ENCODE data around the gene ATP2B1.

The ATP2B1 gene

DNA sequence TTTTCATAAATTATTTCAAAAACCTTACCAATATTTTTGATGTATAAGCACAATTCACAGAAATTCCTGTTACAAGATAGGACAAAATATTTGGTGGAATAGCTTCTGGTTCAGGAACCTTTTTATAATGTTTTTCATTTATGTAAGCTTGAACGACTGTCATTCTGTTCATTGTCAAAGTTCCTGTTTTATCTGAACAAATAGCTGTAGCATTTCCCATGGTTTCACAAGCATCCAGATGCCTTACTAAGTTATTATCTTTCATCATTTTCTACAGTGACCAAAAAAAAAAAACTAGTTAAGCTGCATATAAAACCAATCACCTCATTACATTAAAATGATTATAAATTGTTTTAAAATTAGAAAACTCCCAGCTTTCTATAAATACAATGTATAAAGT, 87.1 kb downstream of the ATP2B1 start:
- Histone ChIP-seq H3K4me1 (ENCODE audit: insufficient read depth, insufficient read length) (no peaks in the 10 kb centered on the region), H3K9me3 (ENCODE audit: insufficient read depth, low read length) (no peaks in the 10 kb centered on the region), H3K27me3 (ENCODE audit: insufficient read depth, insufficient read length) (no peaks in the 10 kb centered on the region), H3K9ac (ENCODE audit: insufficient read length, low read depth) (no peak overlapping the region), H3K4me3 (ENCODE audit: insufficient read length, low read depth) (no peak overlapping the region), H3K36me3 (ENCODE audit: insufficient read depth, insufficient read length, low read length) (peaks cover 12% of the 10 kb centered on the region)
- TF ChIP-seq ZNF274 (IDR thresholded peaks at IDR 0.05; ENCODE audit: low read depth, low read length) (no peak), SUZ12 (IDR thresholded peaks at IDR 0.05; ENCODE audit: extremely low read depth, insufficient read depth, insufficient read length) (no peak)
- DNase-seq (ENCODE audit: low read depth, low spot score) = no peak

- no peak for DNase-seq (ENCODE audit: low read depth, low spot score)
- Histone ChIP-seq H3K27me3 (ENCODE audit: insufficient read depth, insufficient read length) (no peaks in the 10 kb centered on the region), H3K9ac (ENCODE audit: insufficient read length, low read depth) (no peak overlapping the region), H3K36me3 (ENCODE audit: insufficient read depth, insufficient read length, low read length) (peaks cover 7% of the 10 kb centered on the region), H3K4me3 (ENCODE audit: insufficient read length, low read depth) (no peak overlapping the region), H3K4me1 (ENCODE audit: insufficient read depth, insufficient read length) (no peaks in the 10 kb centered on the region), H3K9me3 (ENCODE audit: insufficient read depth, low read length) (no peaks in the 10 kb centered on the region)
- TF ChIP-seq ZNF274 (IDR thresholded peaks at IDR 0.05; ENCODE audit: low read depth, low read length) (no peak), SUZ12 (IDR thresholded peaks at IDR 0.05; ENCODE audit: extremely low read depth, insufficient read depth, insufficient read length) (no peak), YY1 (IDR thresholded peaks at IDR 0.05; ENCODE audit: insufficient read depth, insufficient read length) (no peak)
Observed at GRCh38 chr12:89619764-89620163, 88.9 kb downstream of the ATP2B1 start.

DNA sequence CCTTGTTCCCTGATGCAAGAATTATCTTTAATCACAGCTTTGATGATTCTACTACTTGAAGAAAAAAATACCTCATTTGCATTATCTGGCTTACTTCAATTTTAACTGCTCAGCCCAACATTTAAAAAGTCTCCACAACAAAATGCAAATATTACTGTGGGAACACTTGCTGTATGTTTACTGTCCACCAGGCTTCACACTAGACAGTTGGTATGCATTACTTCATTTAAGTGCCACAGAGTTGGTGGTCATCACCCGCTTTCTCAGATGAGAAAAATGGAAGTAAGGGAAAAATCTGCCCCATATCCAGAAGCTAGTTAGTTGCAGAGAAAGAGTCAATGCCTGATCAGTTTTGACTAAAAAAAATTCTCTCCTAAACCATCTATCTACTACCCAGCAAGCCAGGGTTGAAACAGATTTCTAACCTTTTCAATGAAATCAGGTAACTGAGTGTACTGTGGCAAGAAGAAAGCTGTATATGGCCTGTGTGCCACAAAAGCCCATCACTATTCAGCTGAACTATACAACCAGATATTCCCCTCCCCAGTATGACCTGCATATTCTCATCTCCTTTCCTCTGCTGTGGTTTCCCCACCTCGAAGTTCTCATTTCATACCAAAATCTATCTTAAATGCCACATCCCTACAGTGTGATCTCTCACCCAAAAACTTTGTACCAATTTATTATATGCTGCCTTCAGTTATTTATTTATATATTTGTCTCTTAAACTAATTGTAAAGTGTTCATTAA, 90.3 kb downstream of the ATP2B1 start:
- no peaks in the 10 kb centered on the region for H3K4me1 ChIP-seq (ENCODE audit: insufficient read depth, insufficient read length)
- no peak overlapping the region for H3K9ac ChIP-seq (ENCODE audit: insufficient read length, low read depth)
- H3K9me3 ChIP-seq (ENCODE audit: insufficient read depth, low read length) = no peaks in the 10 kb centered on the region
- no peak overlapping the region for H3K4me3 ChIP-seq (ENCODE audit: insufficient read length, low read depth)
- no peaks in the 10 kb centered on the region for H3K27me3 ChIP-seq (ENCODE audit: insufficient read depth, insufficient read length)
- H3K36me3 ChIP-seq (ENCODE audit: insufficient read depth, insufficient read length, low read length) = peaks cover 11% of the 10 kb centered on the region
- TF ChIP-seq YY1 (IDR thresholded peaks at IDR 0.05; ENCODE audit: insufficient read depth, insufficient read length) (no peak), SUZ12 (IDR thresholded peaks at IDR 0.05; ENCODE audit: extremely low read depth, insufficient read depth, insufficient read length) (no peak), ZNF274 (IDR thresholded peaks at IDR 0.05; ENCODE audit: low read depth, low read length) (no peak)
- DNase-seq (ENCODE audit: low read depth, low spot score) = no peak

DNA sequence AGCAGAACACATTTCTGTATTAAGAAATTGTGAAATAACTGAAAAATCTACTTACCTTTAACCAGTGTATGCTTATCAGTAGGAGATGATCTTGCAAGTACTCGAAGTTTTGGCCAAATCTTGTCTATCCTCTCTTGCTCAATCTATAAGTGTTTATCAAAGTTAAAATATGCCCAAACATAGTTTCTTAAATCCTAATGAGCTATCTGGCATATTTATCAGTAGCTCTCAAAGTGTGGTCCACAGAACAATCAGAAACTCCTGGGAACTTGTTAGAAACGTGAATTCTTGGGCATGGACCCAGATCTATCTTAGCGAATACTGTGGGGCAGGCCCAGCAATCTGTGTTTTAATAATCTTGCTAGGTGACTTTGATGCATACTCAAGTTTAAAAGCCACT, 98.3 kb downstream of the ATP2B1 start:
- H3K9me3 ChIP-seq (ENCODE audit: insufficient read depth, low read length) = no peaks in the 10 kb centered on the region
- H3K36me3 ChIP-seq (ENCODE audit: insufficient read depth, insufficient read length, low read length) = peaks cover 29% of the 10 kb centered on the region
- DNase-seq (ENCODE audit: low read depth, low spot score) = no peak
- no peak overlapping the region for H3K4me3 ChIP-seq (ENCODE audit: insufficient read length, low read depth)
- no peak overlapping the region for H3K9ac ChIP-seq (ENCODE audit: insufficient read length, low read depth)
- H3K4me1 ChIP-seq (ENCODE audit: insufficient read depth, insufficient read length) = no peaks in the 10 kb centered on the region
- H3K27me3 ChIP-seq (ENCODE audit: insufficient read depth, insufficient read length) = no peaks in the 10 kb centered on the region
- TF ChIP-seq YY1 (IDR thresholded peaks at IDR 0.05; ENCODE audit: insufficient read depth, insufficient read length) (no peak), SUZ12 (IDR thresholded peaks at IDR 0.05; ENCODE audit: extremely low read depth, insufficient read depth, insufficient read length) (no peak), ZNF274 (IDR thresholded peaks at IDR 0.05; ENCODE audit: low read depth, low read length) (no peak)

DNA sequence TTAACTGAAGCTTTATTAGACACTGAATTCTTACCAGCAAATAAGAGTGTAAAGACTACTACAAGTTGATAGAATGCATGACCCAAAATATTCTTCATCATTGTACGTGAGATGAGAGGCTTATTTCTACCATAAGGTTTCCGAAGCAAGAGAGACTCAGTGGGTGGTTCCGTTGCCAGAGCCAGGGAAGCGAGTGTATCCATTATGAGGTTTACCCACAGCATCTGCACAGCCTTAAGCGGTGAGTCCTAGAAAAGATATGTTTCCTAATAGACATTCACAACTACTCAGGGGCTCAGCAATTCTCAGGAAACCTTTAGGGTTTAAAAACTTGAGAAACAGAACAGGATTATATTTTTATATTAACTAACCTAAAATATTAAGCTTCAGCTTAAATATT, 105.0 kb downstream of the ATP2B1 start:
- no peak overlapping the region for H3K9ac ChIP-seq (ENCODE audit: insufficient read length, low read depth)
- no peaks in the 10 kb centered on the region for H3K9me3 ChIP-seq (ENCODE audit: insufficient read depth, low read length)
- H3K4me1 ChIP-seq (ENCODE audit: insufficient read depth, insufficient read length) = no peaks in the 10 kb centered on the region
- H3K27me3 ChIP-seq (ENCODE audit: insufficient read depth, insufficient read length) = no peaks in the 10 kb centered on the region
- H3K4me3 ChIP-seq (ENCODE audit: insufficient read length, low read depth) = no peak overlapping the region
- no peak for TF ChIP-seq ZNF274 (IDR thresholded peaks at IDR 0.05; ENCODE audit: low read depth, low read length)
- no peak for DNase-seq (ENCODE audit: low read depth, low spot score)
- H3K36me3 ChIP-seq (ENCODE audit: insufficient read depth, insufficient read length, low read length) = peaks cover 26% of the 10 kb centered on the region

DNA sequence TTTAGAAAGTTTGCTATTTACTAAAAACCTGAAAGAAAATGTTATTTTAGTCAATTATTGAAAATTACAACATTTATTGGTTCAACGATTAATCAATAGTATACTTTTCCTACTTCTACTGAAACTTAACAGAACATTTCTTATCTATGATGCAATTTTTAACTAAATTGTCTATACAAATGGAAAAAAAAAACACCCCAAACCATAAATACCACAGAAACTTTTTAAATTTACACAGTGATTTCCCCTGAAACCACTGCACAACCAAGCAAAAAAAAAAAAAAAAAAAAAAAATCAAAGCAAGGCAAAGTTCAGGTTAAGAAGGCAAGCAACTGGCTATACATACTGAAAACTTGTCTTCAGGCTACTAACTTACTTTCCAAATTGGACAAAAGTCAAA, 110.9 kb downstream of the ATP2B1 start:
- no peak for DNase-seq (ENCODE audit: low read depth, low spot score)
- Histone ChIP-seq H3K4me1 (ENCODE audit: insufficient read depth, insufficient read length) (no peaks in the 10 kb centered on the region), H3K36me3 (ENCODE audit: insufficient read depth, insufficient read length, low read length) (peaks cover 8% of the 10 kb centered on the region), H3K9ac (ENCODE audit: insufficient read length, low read depth) (no peak overlapping the region), H3K4me3 (ENCODE audit: insufficient read length, low read depth) (no peak overlapping the region), H3K9me3 (ENCODE audit: insufficient read depth, low read length) (no peaks in the 10 kb centered on the region), H3K27me3 (ENCODE audit: insufficient read depth, insufficient read length) (no peaks in the 10 kb centered on the region)
- TF ChIP-seq YY1 (IDR thresholded peaks at IDR 0.05; ENCODE audit: insufficient read depth, insufficient read length) (no peak), ZNF274 (IDR thresholded peaks at IDR 0.05; ENCODE audit: low read depth, low read length) (no peak), SUZ12 (IDR thresholded peaks at IDR 0.05; ENCODE audit: extremely low read depth, insufficient read depth, insufficient read length) (no peak)

DNA sequence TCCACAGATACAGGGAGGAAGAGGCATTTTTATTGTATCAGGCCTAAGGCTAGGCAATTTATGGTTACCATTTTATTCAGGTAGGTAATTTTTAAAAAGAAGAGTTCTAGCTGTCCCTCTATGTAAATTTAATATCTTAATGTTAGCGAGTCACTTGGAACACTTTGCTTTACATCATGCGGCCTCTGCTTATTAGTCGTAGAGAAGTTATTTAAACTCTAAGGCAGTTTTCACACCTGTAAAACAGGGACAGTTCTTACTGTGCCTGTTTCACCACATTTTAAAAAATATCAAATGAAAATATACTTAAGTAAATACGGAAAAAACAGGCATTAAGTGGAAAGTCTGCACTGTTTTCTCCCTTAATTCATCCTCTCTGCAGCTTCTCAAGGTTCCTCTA, 111.4 kb downstream of the ATP2B1 start:
- no peak for DNase-seq (ENCODE audit: low read depth, low spot score)
- Histone ChIP-seq H3K4me3 (ENCODE audit: insufficient read length, low read depth) (no peak overlapping the region), H3K36me3 (ENCODE audit: insufficient read depth, insufficient read length, low read length) (peaks cover 5% of the 10 kb centered on the region), H3K9me3 (ENCODE audit: insufficient read depth, low read length) (no peaks in the 10 kb centered on the region), H3K27me3 (ENCODE audit: insufficient read depth, insufficient read length) (no peaks in the 10 kb centered on the region), H3K4me1 (ENCODE audit: insufficient read depth, insufficient read length) (no peaks in the 10 kb centered on the region), H3K9ac (ENCODE audit: insufficient read length, low read depth) (no peak overlapping the region)
- TF ChIP-seq ZNF274 (IDR thresholded peaks at IDR 0.05; ENCODE audit: low read depth, low read length) (no peak), SUZ12 (IDR thresholded peaks at IDR 0.05; ENCODE audit: extremely low read depth, insufficient read depth, insufficient read length) (no peak), YY1 (IDR thresholded peaks at IDR 0.05; ENCODE audit: insufficient read depth, insufficient read length) (no peak)
